ENCODE data around the gene OLIG3.

DNA sequence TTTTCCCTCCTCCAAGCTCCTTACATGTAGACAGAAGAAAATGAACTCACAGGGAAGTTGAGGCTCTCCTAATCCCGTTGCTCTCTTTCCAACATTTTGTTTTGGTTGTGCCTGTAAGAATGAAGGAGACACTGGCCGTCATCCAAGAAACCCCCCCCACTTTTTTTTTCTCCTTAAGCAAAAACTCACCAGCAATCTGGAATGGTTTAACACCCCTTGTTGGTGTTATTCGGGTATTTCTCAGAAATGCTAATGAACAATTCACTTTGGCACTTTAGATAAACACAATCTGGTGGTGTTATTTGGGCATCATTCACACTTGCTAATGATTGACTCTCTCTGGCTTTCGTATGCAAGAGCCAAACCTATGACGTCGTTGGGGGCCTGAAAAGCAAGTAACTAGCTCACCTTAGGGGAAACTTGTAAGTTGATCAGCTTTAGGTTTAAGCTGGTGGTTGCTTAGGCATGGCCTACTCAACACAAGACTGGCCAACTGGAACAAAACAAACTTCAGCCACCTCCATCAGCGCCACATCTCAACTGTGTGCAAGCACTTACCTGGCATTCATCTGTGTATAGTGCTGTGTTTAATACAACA, 24.3 kb upstream of the OLIG3 start:
- TF ChIP-seq, protein P1, sequence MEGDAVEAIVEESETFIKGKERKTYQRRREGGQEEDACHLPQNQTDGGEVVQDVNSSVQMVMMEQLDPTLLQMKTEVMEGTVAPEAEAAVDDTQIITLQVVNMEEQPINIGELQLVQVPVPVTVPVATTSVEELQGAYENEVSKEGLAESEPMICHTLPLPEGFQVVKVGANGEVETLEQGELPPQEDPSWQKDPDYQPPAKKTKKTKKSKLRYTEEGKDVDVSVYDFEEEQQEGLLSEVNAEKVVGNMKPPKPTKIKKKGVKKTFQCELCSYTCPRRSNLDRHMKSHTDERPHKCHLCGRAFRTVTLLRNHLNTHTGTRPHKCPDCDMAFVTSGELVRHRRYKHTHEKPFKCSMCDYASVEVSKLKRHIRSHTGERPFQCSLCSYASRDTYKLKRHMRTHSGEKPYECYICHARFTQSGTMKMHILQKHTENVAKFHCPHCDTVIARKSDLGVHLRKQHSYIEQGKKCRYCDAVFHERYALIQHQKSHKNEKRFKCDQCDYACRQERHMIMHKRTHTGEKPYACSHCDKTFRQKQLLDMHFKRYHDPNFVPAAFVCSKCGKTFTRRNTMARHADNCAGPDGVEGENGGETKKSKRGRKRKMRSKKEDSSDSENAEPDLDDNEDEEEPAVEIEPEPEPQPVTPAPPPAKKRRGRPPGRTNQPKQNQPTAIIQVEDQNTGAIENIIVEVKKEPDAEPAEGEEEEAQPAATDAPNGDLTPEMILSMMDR (conservative IDR thresholded peaks at IDR 0.05; ENCODE audit: low read length) = no peak
- no peak for TF ChIP-seq EZH2phosphoT487 (IDR thresholded peaks at IDR 0.05; ENCODE audit: borderline replicate concordance)

Measured in Loucy (cell line).